ENCODE results near the gene EPS15. TPM values are rescaled to one million over a fixed set of nuclear protein-coding genes. Genes with fewer than 3 reads are reported as not detected.

EPS15 gene
- total and polyA plus RNA-seq, 4 donors: 8.8 to 52.1 (median 19.1) TPM

GRCh38 chr1:51520700-51521248, 1.7 kb upstream of the EPS15 start:
- TF ChIP-seq YY1 (IDR thresholded peaks at IDR 0.05) (no peak), HNF4G (IDR thresholded peaks at IDR 0.05) (no peak), MAX (IDR thresholded peaks at IDR 0.05) (no peak), RAD21 (IDR thresholded peaks at IDR 0.05) (no peak), CTCF (IDR thresholded peaks at IDR 0.05; ENCODE audit: low read depth, low read length, missing input control) (no peak), FOXA1 (IDR thresholded peaks at IDR 0.05) (no peak), JUND (IDR thresholded peaks at IDR 0.05) (no peak), ZBTB33 (IDR thresholded peaks at IDR 0.05) (no peak), EGR1 (IDR thresholded peaks at IDR 0.05; ENCODE audit: low read depth in 2 of 2) (no peak), RXRA (IDR thresholded peaks at IDR 0.05) (no peak), FOXA2 (IDR thresholded peaks at IDR 0.05) (no peak), GABPA (IDR thresholded peaks at IDR 0.05 in 1 of 2, conservative IDR thresholded peaks at IDR 0.05 in 1 of 2) (no peak), ATF3 (IDR thresholded peaks at IDR 0.05) (no peak), TAF1 (conservative IDR thresholded peaks at IDR 0.05) (no peak), REST (IDR thresholded peaks at IDR 0.05) (no peak)
- Histone ChIP-seq H3K36me3 (ENCODE audit: control insufficient read depth in 4 of 4, insufficient read depth in 3 of 4, low read depth in 1 of 4, low read length in 3 of 4) (no peaks in the 10 kb centered on the region), H3K4me3 (ENCODE audit: low read depth in 1 of 3, low read length in 3 of 3) (no peak overlapping the region), H3K9ac (ENCODE audit: low read depth in 1 of 2, low read length in 2 of 2) (no peak overlapping the region), H3K27me3 (ENCODE audit: control insufficient read depth in 4 of 4, insufficient read depth in 4 of 4, low read length in 3 of 4) (no peaks in the 10 kb centered on the region), H3K27ac (ENCODE audit: low read depth in 1 of 2, low read length in 2 of 2) (no peak overlapping the region), H3K4me1 (ENCODE audit: control insufficient read depth in 4 of 4, insufficient read depth in 4 of 4, low read length in 3 of 4) (peaks cover 2 to 19% (median 10%) of the 10 kb centered on the region in 4 donors), H3K9me3 (ENCODE audit: control insufficient read depth in 4 of 4, low read length in 3 of 4) (no peaks in the 10 kb centered on the region)
- no peak for DNase-seq (ENCODE audit: low spot score)
- 65% methylated on average over 3 of the region's 3 CpGs for WGBS

Measured in liver (tissue), 9 donors.